IgD-negative memory B cell (primary cell): ENCODE data around the gene WWOX. TPM values are rescaled to one million over a fixed set of nuclear protein-coding genes. Genes with fewer than 3 reads are reported as not detected.

Experiments used
- H3K27ac Mint-ChIP-seq, 3 donors: one replicate each; pipeline ENCODE4 v1.8.0; 2020 to 2022; ENCODE audit warnings: mild to moderate bottlenecking in 3 of 3, mixed read lengths in 3 of 3, moderate library complexity in 1 of 3
- H3K27me3 Mint-ChIP-seq: one replicate; pipeline ENCODE4 v1.8.0; 2021; ENCODE audit warnings: mixed read lengths
- H3K36me3 Mint-ChIP-seq: one replicate; pipeline ENCODE4 v1.8.0; 2020; ENCODE audit warnings: mild to moderate bottlenecking, mixed read lengths
- H3K4me1 Mint-ChIP-seq, 3 donors: one replicate each; pipeline ENCODE4 v1.8.0; 2020 to 2022; ENCODE audit warnings: mixed read lengths in 3 of 3, mild to moderate bottlenecking in 1 of 3
- H3K4me3 Mint-ChIP-seq, 4 donors: one replicate each; pipeline ENCODE4 v1.8.0; 2020 to 2022; ENCODE audit warnings: mild to moderate bottlenecking in 4 of 4, mixed read lengths in 4 of 4, moderate library complexity in 3 of 4
- H3K9me3 Mint-ChIP-seq, 3 donors: one replicate each; pipeline ENCODE4 v1.8.0; 2020 to 2021; ENCODE audit warnings: mixed read lengths in 3 of 3, mild to moderate bottlenecking in 1 of 3
- polyA plus RNA-seq: library from polyadenylated mRNA; unstranded; fragments of 300-500 nt; fragmentation: Illumina TruSeq; gene quantifications from one replicate; pipeline ENCODE4 v1.2.3, GENCODE V29; 2021

The WWOX gene
- polyA plus RNA-seq, 1 donor from 2014 or later = 12.2 TPM

GRCh38 chr16:78994135-78994745, 894.8 kb downstream of the WWOX start:
- H3K27me3 Mint-ChIP-seq = no peaks in the 10 kb centered on the region
- peaks cover 7 to 16% (median 12%) of the 10 kb centered on the region in 3 donors for H3K4me1 Mint-ChIP-seq
- H3K27ac Mint-ChIP-seq = peak overlapping the region in 1 of 3 donors; percentile 14
- H3K4me3 Mint-ChIP-seq = peak overlapping the region in 1 of 4 donors; percentile 60
- H3K9me3 Mint-ChIP-seq = no peaks in the 10 kb centered on the region
- H3K36me3 Mint-ChIP-seq = peaks cover 2% of the 10 kb centered on the region

GRCh38 chr16:78995441-78995840, 896.0 kb downstream of the WWOX start:
- Mint-ChIP-seq H3K4me1 (peaks cover 0 to 4% (median 1%) of the 10 kb centered on the region in 3 donors), H3K4me3 (no peak overlapping the region), H3K27me3 (no peaks in the 10 kb centered on the region), H3K36me3 (peaks cover 2% of the 10 kb centered on the region), H3K27ac (no peak overlapping the region), H3K9me3 (no peaks in the 10 kb centered on the region)

- H3K27me3 Mint-ChIP-seq = no peaks in the 10 kb centered on the region
- no peak overlapping the region for H3K4me3 Mint-ChIP-seq
- no peak overlapping the region for H3K27ac Mint-ChIP-seq
- no peaks in the 10 kb centered on the region for H3K9me3 Mint-ChIP-seq
- peaks cover 0 to 1% (median 0%) of the 10 kb centered on the region in 3 donors for H3K4me1 Mint-ChIP-seq
- H3K36me3 Mint-ChIP-seq = peaks cover 4% of the 10 kb centered on the region
These were observed 897.3 kb downstream of the WWOX start for GRCh38 chr16:78996790-78997189.

- H3K9me3 Mint-ChIP-seq = no peaks in the 10 kb centered on the region
- H3K27ac Mint-ChIP-seq = no peak overlapping the region
- peaks cover 4% of the 10 kb centered on the region for H3K36me3 Mint-ChIP-seq
- H3K4me1 Mint-ChIP-seq = no peaks in the 10 kb centered on the region
- H3K4me3 Mint-ChIP-seq = no peak overlapping the region
- H3K27me3 Mint-ChIP-seq = peaks cover 3% of the 10 kb centered on the region
These were observed 899.4 kb downstream of the WWOX start for GRCh38 chr16:78998879-78999278.

DNA sequence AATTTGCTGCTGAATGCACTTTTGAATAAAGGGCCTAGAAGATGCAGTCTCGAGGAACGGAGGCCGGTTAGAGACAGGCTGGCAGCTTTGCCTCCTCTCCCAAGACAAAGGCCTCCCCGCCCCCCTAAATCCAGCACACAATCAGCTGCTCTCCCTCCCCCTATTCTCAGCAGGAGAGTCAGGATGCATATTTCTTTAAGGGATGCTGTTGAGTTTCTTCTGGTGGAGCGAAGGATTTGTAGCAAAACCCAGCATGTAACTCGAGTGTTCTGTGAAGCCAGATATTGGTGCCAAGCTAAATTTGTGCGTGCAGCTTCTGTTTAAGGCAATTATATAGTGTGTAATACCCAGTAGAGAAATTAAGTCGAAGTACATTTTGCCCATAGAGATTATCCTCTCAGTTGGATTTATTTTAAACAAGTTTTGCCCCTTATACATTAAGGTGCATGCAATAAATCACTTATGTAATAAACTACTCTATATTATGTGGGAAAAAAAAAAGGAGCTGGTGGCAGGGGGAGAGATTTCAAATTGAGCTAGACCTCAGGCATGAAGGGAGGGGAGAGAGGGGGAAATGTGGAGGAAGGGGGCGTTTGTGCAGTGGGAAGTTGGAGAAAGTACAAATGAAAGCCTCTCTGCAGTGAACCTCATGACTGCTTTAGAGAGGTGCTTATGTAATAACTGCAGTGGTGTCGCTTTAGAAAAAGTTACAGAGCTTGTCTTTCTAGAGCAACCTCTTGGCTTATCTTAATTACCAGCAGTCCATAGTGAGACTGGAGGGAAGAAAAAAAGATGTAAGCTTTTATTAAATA, 901.9 kb downstream of the WWOX start:
- Mint-ChIP-seq H3K27me3 (peaks cover 3% of the 10 kb centered on the region), H3K27ac (no peak overlapping the region), H3K36me3 (peaks cover 7% of the 10 kb centered on the region), H3K9me3 (no peaks in the 10 kb centered on the region), H3K4me1 (no peaks in the 10 kb centered on the region), H3K4me3 (no peak overlapping the region)

DNA sequence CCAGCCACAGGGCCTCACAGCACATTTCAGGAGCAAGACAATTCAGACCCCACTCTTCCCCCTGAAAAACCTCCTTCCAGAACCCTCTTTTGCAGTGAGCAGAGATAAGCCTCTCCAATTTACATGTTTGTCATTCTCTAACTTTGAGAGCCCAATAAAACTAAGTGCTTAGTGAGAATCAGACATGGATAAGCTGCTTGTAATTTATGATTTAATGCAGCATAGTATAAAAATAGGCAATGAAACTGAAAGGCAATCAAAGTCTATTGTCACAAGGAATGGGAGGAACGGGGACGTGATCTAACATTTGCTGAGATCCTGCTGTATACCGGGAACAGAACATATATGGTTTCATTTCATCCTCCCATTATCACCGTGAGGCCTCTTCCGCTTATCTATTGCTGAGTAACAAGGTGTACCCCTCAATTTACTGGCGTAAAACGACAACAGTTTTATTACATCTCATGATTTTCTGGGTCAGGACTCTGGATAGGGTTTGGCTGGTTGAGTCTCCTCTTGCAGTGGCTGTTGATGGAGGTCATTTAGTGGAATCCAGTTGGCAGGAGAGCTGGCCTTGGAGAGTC, 903.7 kb downstream of the WWOX start:
- Mint-ChIP-seq H3K9me3 (peaks cover 0 to 3% (median 0%) of the 10 kb centered on the region in 3 donors), H3K4me3 (no peak overlapping the region), H3K27ac (no peak overlapping the region), H3K4me1 (no peaks in the 10 kb centered on the region), H3K27me3 (peaks cover 3% of the 10 kb centered on the region), H3K36me3 (peaks cover 11% of the 10 kb centered on the region)

DNA sequence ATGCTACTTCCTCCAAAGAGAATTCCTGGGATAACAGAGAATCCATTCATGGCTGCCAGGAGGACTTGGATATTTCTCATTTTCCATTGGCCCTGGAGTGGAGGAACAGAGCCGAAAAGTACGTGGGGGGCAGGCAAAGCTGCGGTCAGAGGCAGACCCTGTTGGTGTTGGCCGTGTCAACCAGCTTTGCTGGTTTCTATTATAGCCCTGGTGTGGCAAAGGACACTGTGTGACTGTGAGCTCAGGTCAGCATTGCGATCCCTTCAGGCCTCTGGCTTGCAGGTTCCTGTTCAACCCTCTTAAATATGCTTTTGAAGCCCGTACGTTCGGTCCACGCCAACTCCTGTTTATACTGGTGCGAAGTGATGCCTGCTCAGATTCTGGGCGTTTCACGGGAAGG, 904.9 kb downstream of the WWOX start:
- Mint-ChIP-seq H3K36me3 (peaks cover 9% of the 10 kb centered on the region), H3K4me1 (no peaks in the 10 kb centered on the region), H3K4me3 (no peak overlapping the region), H3K9me3 (peaks cover 0 to 3% (median 0%) of the 10 kb centered on the region in 3 donors), H3K27me3 (peaks cover 3% of the 10 kb centered on the region), H3K27ac (no peak overlapping the region)

GRCh38 chr16:79005096-79005495, 905.6 kb downstream of the WWOX start:
- Mint-ChIP-seq H3K9me3 (peaks cover 0 to 3% (median 0%) of the 10 kb centered on the region in 3 donors), H3K27ac (no peak overlapping the region), H3K36me3 (peaks cover 9% of the 10 kb centered on the region), H3K4me1 (no peaks in the 10 kb centered on the region), H3K27me3 (peaks cover 3% of the 10 kb centered on the region), H3K4me3 (no peak overlapping the region)

GRCh38 chr16:79006206-79006605, 906.8 kb downstream of the WWOX start:
- Mint-ChIP-seq H3K27me3 (peaks cover 3% of the 10 kb centered on the region), H3K4me3 (no peak overlapping the region), H3K9me3 (peaks cover 0 to 3% (median 0%) of the 10 kb centered on the region in 3 donors), H3K27ac (no peak overlapping the region), H3K36me3 (peaks cover 7% of the 10 kb centered on the region), H3K4me1 (no peaks in the 10 kb centered on the region)

- H3K4me3 Mint-ChIP-seq = no peak overlapping the region
- peaks cover 0 to under 1% (median 0%) of the 10 kb centered on the region in 3 donors for H3K4me1 Mint-ChIP-seq
- peaks cover 0 to 3% (median 0%) of the 10 kb centered on the region in 3 donors for H3K9me3 Mint-ChIP-seq
- no peak overlapping the region for H3K27ac Mint-ChIP-seq
- H3K36me3 Mint-ChIP-seq = peaks cover 7% of the 10 kb centered on the region
- H3K27me3 Mint-ChIP-seq = peaks cover 3% of the 10 kb centered on the region
These were observed 907.3 kb downstream of the WWOX start for GRCh38 chr16:79006765-79007164.

DNA sequence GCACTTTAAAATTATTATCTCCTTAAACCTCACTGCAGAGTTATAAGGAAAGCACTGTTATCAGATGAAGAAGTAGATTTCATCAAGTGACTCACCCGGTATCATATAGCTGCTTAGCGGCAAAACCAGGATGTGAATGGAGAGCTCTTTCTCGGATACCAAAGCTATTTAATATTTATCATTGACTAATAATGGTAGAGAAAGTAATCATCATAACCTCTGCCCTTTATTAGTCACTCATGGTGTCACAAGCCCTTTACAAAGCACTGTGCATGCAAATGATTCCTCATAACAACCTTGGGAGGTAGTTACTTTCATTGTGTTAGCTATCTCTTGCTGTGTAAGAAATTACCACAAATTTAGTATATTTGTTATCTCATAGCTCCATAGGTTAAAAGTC, 908.2 kb downstream of the WWOX start:
- H3K36me3 Mint-ChIP-seq = peaks cover 7% of the 10 kb centered on the region
- peaks cover 3% of the 10 kb centered on the region for H3K27me3 Mint-ChIP-seq
- no peak overlapping the region for H3K4me3 Mint-ChIP-seq
- peak overlapping the region in 1 of 3 donors; percentile 20 for H3K27ac Mint-ChIP-seq
- H3K4me1 Mint-ChIP-seq = peaks cover 0 to 7% (median 7%) of the 10 kb centered on the region in 3 donors
- peaks cover 0 to 3% (median 0%) of the 10 kb centered on the region in 3 donors for H3K9me3 Mint-ChIP-seq

DNA sequence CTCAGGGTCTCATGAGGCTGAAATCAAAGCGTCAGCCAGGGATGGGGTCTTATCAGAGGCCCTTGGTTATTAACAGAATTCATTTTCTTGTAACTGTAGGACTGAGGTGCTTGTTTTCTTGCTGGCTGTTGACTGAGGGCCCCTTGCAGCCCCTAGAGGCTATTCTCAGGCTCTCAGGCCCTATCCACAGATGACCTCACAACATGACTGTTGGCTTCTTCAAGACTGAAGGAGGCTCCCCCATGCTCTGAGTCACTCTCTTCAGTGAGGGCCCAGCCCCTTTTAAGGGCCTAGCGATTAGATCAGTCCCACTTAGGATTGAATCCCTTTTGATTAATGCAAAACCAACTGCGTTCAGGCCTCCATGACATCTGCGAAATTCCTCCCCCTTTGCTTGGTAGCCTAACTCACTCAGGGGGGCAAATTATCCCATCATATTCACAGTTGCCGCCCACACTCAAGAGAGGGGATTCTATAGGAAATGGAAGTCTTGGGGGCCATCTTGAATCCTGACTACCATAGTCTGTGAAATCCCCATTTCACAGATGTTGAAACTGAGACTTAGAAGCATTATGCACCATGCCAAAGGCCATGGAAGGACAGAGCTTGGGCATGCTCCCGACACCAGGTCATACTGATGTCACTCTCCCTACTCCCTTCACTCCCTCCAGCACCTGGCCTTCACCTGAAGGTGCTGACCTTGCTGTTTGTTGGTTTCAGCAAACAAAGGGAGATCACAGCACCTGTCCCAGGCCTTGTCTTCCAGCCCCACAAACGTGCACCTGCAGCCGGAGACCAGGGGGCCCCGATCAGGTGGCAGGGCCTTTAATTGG, 908.8 kb downstream of the WWOX start:
- Mint-ChIP-seq H3K27me3 (peaks cover 3% of the 10 kb centered on the region), H3K9me3 (peaks cover 0 to 3% (median 0%) of the 10 kb centered on the region in 3 donors), H3K4me1 (peaks cover 3 to 13% (median 12%) of the 10 kb centered on the region in 3 donors), H3K27ac (no peak overlapping the region), H3K36me3 (peaks cover 7% of the 10 kb centered on the region), H3K4me3 (no peak overlapping the region)

- Mint-ChIP-seq H3K36me3 (peaks cover 7% of the 10 kb centered on the region), H3K27ac (no peak overlapping the region), H3K4me1 (peaks cover 7 to 18% (median 15%) of the 10 kb centered on the region in 3 donors), H3K9me3 (peaks cover 0 to 3% (median 0%) of the 10 kb centered on the region in 3 donors), H3K4me3 (no peak overlapping the region), H3K27me3 (no peaks in the 10 kb centered on the region)
These were observed 909.4 kb downstream of the WWOX start for GRCh38 chr16:79008869-79009179.

DNA sequence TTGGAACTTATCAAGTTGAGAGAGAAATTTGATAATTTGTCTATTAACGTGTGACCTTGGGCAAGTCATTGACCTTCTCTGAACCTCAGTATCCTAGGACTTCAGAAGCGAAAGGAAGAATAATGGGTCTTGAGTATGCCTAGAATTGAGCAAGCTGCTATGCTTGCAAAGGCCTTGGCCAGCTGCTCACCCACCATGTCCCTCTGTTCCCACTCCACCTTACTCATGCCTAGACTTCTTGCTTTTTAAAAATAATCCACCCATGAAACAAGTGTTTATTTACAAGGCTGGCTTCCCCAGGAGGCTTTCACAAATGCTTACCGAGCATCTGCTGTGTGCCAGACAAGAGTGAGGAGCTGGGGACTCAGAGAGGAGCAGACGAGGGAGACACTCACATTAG, 910.4 kb downstream of the WWOX start:
- no peak overlapping the region for H3K4me3 Mint-ChIP-seq
- H3K27me3 Mint-ChIP-seq = peaks cover 3% of the 10 kb centered on the region
- H3K9me3 Mint-ChIP-seq = peaks cover 0 to 3% (median 0%) of the 10 kb centered on the region in 3 donors
- H3K4me1 Mint-ChIP-seq = peaks cover 14 to 19% (median 15%) of the 10 kb centered on the region in 3 donors
- peaks cover 4% of the 10 kb centered on the region for H3K36me3 Mint-ChIP-seq
- peak overlapping the region in 1 of 3 donors; percentile 28 for H3K27ac Mint-ChIP-seq
